ENCODE data around the gene DUSP16. TPM values are rescaled to one million over a fixed set of nuclear protein-coding genes. Genes with fewer than 3 reads are reported as not detected.

The DUSP16 gene
- total RNA-seq, 1 donor from 2014 or later = 12.9 TPM

GRCh38 chr12:12482959-12483358, 79.7 kb downstream of the DUSP16 start:
- Mint-ChIP-seq H3K27me3 (ENCODE audit: unreplicated experiment) (peaks cover 1% of the 10 kb centered on the region), H3K27ac (ENCODE audit: unreplicated experiment) (no peak overlapping the region), H3K4me3 (ENCODE audit: unreplicated experiment) (no peak overlapping the region), H3K36me3 (ENCODE audit: low read depth, unreplicated experiment) (peaks cover 12% of the 10 kb centered on the region), H3K9me3 (ENCODE audit: unreplicated experiment) (no peaks in the 10 kb centered on the region), H3K4me1 (ENCODE audit: unreplicated experiment) (peaks cover 22% of the 10 kb centered on the region)
- no peak for TF ChIP-seq CTCF (IDR thresholded peaks at IDR 0.05; ENCODE audit: unreplicated experiment)
- DNase-seq (ENCODE audit: low spot score) = no peak

DNA sequence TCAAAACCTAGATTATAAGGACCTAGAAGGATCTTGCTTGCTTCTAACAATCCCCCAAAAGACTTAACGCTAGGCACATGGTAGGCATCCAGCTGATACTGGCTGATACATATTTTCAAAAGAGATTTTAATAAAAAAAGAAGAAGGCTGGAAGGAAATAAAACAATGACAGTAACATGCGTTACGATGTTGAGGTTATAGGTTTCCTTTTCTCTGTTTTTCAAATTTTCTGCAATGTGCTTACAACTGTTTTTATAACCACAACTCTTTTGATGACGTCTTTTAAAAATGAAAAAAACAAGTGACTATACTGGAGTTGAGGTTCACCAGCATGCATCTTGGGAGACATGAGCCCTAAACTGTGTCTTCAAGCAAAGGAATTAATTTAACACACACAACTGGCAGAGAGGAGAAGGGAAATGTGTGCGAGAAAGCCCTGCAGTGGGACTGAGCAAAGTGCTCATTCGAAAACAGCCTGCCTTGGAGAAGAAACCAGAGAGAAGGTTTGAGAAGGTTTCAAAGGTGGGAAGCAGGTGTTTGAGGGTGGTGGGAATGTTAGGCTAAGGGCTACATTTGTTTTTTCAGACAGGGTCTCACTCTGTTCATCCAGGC, 80.4 kb downstream of the DUSP16 start:
- Mint-ChIP-seq H3K36me3 (ENCODE audit: low read depth, unreplicated experiment) (peaks cover 12% of the 10 kb centered on the region), H3K4me1 (ENCODE audit: unreplicated experiment) (peaks cover 16% of the 10 kb centered on the region), H3K4me3 (ENCODE audit: unreplicated experiment) (no peak overlapping the region), H3K9me3 (ENCODE audit: unreplicated experiment) (no peaks in the 10 kb centered on the region), H3K27ac (ENCODE audit: unreplicated experiment) (peak overlapping the region; percentile 23), H3K27me3 (ENCODE audit: unreplicated experiment) (peaks cover 1% of the 10 kb centered on the region)
- no peak for TF ChIP-seq CTCF (IDR thresholded peaks at IDR 0.05; ENCODE audit: unreplicated experiment)
- no peak for DNase-seq (ENCODE audit: low spot score)

DNA sequence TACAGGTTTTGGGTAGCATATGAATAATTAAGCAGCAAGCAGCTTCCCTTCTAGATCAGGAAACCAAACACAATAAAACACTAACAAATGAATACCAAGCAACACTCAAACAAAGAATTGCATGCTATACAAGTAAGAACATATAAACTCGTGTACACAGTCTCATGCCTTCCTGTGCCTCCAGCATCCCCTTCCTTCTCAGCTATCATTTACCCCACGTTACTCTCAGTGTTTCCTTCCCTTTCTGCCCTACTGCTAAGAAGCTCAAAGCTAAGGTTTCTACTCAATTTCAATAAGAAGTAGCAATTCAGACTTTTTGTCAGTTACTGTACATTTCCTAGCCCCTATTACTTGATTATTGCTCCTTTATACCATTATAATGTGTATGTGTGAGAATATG, 81.0 kb downstream of the DUSP16 start:
- no peaks in the 10 kb centered on the region for H3K9me3 Mint-ChIP-seq (ENCODE audit: unreplicated experiment)
- DNase-seq (ENCODE audit: low spot score) = no peak
- H3K27ac Mint-ChIP-seq (ENCODE audit: unreplicated experiment) = peak overlapping the region; percentile 79
- H3K4me1 Mint-ChIP-seq (ENCODE audit: unreplicated experiment) = peaks cover 16% of the 10 kb centered on the region
- H3K27me3 Mint-ChIP-seq (ENCODE audit: unreplicated experiment) = peaks cover 1% of the 10 kb centered on the region
- no peak for TF ChIP-seq CTCF (IDR thresholded peaks at IDR 0.05; ENCODE audit: unreplicated experiment)
- peaks cover 12% of the 10 kb centered on the region for H3K36me3 Mint-ChIP-seq (ENCODE audit: low read depth, unreplicated experiment)
- peak overlapping the region; percentile 2 for H3K4me3 Mint-ChIP-seq (ENCODE audit: unreplicated experiment)

DNA sequence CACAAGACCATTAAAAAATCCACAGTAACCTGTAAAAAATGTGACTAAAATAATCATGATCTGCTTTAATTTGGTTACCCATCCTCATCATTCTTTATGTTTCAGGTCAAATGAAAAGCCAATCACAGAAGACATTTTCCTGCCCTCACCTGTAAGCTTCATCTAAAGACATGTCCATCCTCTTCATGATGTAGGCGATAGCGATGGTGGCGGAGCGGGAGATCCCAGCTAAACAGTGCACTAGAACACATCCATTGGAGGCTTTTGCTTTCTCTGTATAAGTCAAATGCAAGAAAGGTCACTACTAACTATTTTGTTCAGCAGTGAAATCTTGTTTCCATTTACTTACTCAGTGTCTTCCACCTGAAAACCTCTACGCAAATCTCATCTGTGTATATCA, 82.6 kb downstream of the DUSP16 start:
- Mint-ChIP-seq H3K4me3 (ENCODE audit: unreplicated experiment) (no peak overlapping the region), H3K4me1 (ENCODE audit: unreplicated experiment) (peaks cover 22% of the 10 kb centered on the region), H3K36me3 (ENCODE audit: low read depth, unreplicated experiment) (peaks cover 7% of the 10 kb centered on the region), H3K9me3 (ENCODE audit: unreplicated experiment) (no peaks in the 10 kb centered on the region), H3K27ac (ENCODE audit: unreplicated experiment) (no peak overlapping the region), H3K27me3 (ENCODE audit: unreplicated experiment) (peaks cover 1% of the 10 kb centered on the region)
- DNase-seq (ENCODE audit: low spot score) = no peak
- no peak for TF ChIP-seq CTCF (IDR thresholded peaks at IDR 0.05; ENCODE audit: unreplicated experiment)

GRCh38 chr12:12477532-12477890, 85.2 kb downstream of the DUSP16 start:
- TF ChIP-seq CTCF (IDR thresholded peaks at IDR 0.05; ENCODE audit: unreplicated experiment) = no peak
- Mint-ChIP-seq H3K9me3 (ENCODE audit: unreplicated experiment) (no peaks in the 10 kb centered on the region), H3K4me1 (ENCODE audit: unreplicated experiment) (peaks cover 24% of the 10 kb centered on the region), H3K36me3 (ENCODE audit: low read depth, unreplicated experiment) (peaks cover 20% of the 10 kb centered on the region), H3K27me3 (ENCODE audit: unreplicated experiment) (peaks cover 1% of the 10 kb centered on the region), H3K4me3 (ENCODE audit: unreplicated experiment) (no peak overlapping the region), H3K27ac (ENCODE audit: unreplicated experiment) (no peak overlapping the region)
- no peak for DNase-seq (ENCODE audit: low spot score)

Measured in endothelial cell (in vitro differentiated cells).